Measurements from ENCODE around the gene KCNH4.
"Not testable (repeated sequence)": the region's sequence is repeated elsewhere in the genome, so short reads cannot be mapped to it uniquely, and the experiment has no call there.

Gene KCNH4

DNA sequence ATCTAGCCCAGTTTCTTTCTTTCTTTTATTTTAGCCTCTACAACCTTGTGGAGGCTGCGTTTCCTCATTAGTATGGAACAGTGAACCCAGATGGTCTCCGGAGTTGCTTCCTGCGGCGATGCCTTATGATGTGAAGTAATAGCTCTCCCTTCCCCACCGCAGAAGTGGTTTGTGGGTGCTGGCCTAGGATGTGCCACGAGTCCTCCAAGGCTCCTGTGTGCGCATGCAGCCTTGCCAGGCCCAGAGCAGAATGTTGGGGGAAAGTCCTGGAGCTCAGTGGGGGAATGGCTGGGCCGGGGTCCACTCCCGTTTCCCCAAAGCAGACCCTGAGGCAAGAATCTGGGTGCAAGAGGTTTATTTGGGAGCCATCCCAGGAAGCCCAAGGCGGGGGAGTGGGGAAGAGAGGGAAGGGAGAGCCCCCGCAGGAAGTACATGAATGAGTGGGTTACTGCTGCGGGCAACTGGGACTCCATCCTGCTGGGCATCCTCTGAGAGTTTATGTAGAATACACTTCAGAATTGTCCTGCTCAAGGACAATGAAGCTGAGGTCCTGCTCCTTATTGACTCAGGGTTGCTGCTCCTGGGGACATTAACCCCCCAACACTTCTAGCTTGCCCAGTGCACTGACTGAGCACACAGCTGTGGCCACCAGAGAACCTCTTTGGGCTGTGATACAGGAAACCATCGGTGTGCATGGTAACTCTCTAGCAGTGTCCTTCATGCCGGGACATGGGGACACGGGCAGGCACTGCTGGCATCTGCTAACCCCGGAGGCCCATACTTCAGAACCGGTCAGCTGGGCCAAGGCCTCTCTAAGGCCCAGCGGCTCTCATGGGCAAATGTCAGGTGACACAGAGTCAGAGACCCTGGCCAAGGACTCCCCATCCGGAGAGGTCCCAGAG, 8.1 kb upstream of the KCNH4 start:
- Mint-ChIP-seq H3K36me3 (ENCODE audit: low read depth) (no peaks in the 10 kb centered on the region), H3K9me3 (no peaks in the 10 kb centered on the region), H3K4me1 (ENCODE audit: low read depth) (peaks cover 18% of the 10 kb centered on the region), H3K27ac (no peak overlapping the region), H3K4me3 (no peak overlapping the region), H3K27me3 (ENCODE audit: low read depth) (no peaks in the 10 kb centered on the region)

DNA sequence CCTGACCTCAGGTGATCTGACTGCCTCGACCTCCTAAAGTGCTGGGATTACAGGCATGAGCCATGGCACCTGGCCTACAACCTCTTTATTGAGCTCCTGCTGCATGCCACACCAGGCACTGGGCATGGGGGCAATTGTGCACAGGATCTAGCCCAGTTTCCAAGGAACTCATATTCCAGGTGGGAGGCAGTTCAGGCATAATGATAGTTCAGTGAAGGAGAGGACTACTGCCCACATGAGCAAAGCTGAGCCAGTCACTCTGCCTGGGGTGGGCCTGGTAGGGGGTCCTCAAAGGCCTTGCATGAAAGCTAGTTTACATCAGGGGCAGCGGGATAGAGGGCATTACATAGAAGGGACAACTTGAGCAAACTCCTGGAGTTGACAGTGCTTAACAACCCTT, 6.9 kb upstream of the KCNH4 start:
- H3K9me3 Mint-ChIP-seq: no peaks in the 10 kb centered on the region
- peaks cover 5% of the 10 kb centered on the region for H3K36me3 Mint-ChIP-seq (ENCODE audit: low read depth)
- no peak overlapping the region for H3K4me3 Mint-ChIP-seq
- peaks cover 20% of the 10 kb centered on the region for H3K4me1 Mint-ChIP-seq (ENCODE audit: low read depth)
- no peak overlapping the region for H3K27ac Mint-ChIP-seq
- H3K27me3 Mint-ChIP-seq (ENCODE audit: low read depth): no peaks in the 10 kb centered on the region

DNA sequence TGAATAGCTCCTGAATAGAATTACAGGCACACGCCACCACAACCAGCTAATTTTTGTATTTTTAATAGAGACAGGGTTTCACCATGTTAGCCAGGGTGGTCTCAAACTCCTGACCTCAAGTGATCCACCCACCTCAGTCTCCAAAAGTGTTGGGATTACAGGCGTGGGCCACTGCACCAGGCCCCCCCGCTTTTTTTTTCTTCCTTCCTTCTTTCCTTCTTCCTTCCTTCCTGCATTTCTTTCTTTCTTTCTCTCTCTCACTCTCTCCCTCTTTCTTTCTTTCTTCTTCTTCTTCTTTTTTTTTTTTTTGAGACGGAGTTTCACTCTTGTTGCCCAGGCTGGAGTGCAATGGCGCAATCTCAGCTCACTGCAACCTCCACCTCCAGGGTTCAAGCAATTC, 5.2 kb upstream of the KCNH4 start:
- H3K27me3 Mint-ChIP-seq (ENCODE audit: low read depth); H3K9me3 Mint-ChIP-seq; H3K4me3 Mint-ChIP-seq; H3K27ac Mint-ChIP-seq; H3K36me3 Mint-ChIP-seq (ENCODE audit: low read depth): not testable (repeated sequence)
- peaks cover 31% of the 10 kb centered on the region for H3K4me1 Mint-ChIP-seq (ENCODE audit: low read depth)

DNA sequence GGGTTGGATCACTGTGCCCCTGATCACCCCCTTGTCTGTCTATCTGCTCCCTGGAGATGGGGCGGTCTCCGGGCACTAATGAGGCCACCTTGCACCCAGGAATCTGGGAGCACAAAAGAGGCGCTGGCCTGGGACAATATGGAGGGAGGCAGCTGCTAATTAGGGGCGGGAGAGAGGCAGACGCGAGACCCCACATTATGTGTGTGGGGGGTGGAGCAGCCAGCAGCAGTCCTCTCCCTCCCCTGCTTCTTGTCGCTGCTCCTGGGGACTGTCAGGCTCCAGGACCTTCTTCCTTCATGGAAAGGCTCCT, 4.6 kb upstream of the KCNH4 start:
- H3K27me3 Mint-ChIP-seq (ENCODE audit: low read depth): peaks cover 9% of the 10 kb centered on the region
- H3K4me3 Mint-ChIP-seq: no peak overlapping the region
- H3K4me1 Mint-ChIP-seq (ENCODE audit: low read depth): peaks cover 31% of the 10 kb centered on the region
- peaks cover 5% of the 10 kb centered on the region for H3K36me3 Mint-ChIP-seq (ENCODE audit: low read depth)
- no peaks in the 10 kb centered on the region for H3K9me3 Mint-ChIP-seq
- peak overlapping the region; percentile 28 for H3K27ac Mint-ChIP-seq

DNA sequence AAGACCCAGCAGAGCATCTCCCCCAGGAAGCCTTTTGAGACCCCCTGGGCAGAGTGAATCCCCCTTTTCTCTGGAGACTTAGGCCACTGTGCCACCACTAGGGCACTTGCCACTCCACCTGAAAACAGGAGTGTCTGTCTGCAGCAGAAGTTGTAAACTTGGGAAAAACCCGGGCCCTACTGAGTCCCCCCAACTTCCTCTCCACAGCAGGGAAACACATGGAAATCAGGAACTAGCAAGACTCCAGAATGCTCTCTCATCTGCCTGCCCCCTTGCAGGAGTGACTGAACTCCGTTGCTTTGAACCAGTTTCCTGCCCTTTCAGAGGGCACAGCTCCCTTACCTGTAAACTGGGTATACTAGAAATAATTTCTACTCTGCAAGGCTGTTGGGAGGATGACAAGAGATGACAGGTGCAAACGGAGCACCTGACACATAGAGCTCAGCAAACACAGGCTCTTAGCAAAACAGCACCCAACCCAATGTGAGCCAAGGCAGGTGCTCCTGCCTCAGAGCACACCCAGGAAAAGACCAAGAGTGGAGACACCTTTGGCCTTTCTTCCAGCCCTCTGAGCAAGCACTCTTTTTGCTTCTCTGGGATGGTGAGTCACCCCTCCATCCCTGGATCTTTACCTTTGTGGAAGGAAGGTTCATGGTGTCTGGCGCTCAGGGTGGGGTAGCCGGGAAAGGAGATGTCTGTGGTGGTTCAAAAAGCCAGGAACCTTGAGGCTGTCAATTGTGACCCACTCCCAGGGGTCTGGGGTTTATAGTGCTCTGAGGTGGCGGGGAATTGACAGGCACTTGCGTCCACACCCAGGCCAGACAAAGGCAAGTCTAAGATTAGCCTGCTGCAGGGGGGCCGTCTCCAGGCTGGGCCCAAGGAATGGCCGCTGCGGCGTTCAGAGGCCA, 4.0 kb upstream of the KCNH4 start, which contains the start of gene HCRT:
Gene HCRT (minus strand): TSS at position 740 of the 908 bp plus-strand sequence. CDS start 87 bp downstream, at position 653.
- H3K27ac Mint-ChIP-seq: peak within 1 kb of the TSS; percentile 52
- H3K4me1 Mint-ChIP-seq (ENCODE audit: low read depth): peaks cover 31% of the 10 kb centered on the region
- no peaks in the 10 kb centered on the region for H3K9me3 Mint-ChIP-seq
- peaks cover 9% of the 10 kb centered on the region for H3K27me3 Mint-ChIP-seq (ENCODE audit: low read depth)
- peaks cover 5% of the 10 kb centered on the region for H3K36me3 Mint-ChIP-seq (ENCODE audit: low read depth)
- peak within 1 kb of the TSS; percentile 73 for H3K4me3 Mint-ChIP-seq

DNA sequence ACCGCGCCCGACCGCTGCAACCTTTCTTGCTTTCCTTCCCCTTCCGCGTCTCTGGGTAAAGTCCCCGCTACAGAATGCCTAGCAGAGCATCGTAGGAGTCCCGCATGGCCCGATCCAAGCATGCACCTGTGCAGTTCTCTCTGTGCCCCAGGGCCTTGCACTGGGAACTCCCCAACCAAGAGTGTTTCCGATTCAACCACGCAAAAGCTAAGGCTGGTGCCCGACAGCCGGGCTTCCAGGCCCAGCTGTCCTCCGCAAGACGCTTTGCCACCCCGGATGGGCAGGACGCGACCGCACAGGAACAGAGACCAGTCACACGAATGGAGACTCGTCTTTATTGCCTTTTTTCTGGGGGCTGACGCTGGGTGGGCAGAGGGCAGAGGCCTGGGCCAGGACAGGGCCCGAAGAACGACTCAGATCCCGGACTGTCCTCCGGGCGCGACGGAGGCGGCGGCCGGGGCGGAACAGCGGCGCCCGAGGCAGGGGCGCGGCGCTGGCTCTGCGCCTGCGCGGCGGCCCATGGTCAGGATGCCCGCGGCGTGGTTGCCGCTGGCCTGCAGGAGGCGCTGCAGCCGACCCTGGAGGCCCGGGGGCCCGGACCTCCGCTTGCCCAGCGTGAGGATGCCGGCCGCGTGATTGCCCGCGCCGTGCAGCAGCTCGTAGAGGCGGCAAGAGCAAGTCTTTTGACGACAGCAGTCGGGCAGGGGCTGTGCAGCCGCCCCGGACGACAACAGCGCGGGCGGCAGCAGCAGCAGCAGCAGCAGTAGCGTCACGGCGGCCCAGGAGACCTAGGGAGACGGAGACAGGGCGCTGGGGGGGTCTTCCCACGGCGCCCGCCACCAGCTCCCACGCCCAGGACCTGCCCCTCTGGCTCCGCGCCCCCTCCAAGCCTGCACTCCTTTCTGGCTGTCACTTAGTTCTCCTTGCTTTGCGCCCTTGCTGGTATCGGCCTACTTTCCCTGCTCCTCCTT, 3.1 kb upstream of the KCNH4 start:
- peak overlapping the region; percentile 93 for H3K4me3 Mint-ChIP-seq
- peaks cover 17% of the 10 kb centered on the region for H3K27me3 Mint-ChIP-seq (ENCODE audit: low read depth)
- H3K9me3 Mint-ChIP-seq: no peaks in the 10 kb centered on the region
- peak overlapping the region; percentile 92 for H3K27ac Mint-ChIP-seq
- H3K36me3 Mint-ChIP-seq (ENCODE audit: low read depth): peaks cover 5% of the 10 kb centered on the region
- H3K4me1 Mint-ChIP-seq (ENCODE audit: low read depth): peaks cover 37% of the 10 kb centered on the region

DNA sequence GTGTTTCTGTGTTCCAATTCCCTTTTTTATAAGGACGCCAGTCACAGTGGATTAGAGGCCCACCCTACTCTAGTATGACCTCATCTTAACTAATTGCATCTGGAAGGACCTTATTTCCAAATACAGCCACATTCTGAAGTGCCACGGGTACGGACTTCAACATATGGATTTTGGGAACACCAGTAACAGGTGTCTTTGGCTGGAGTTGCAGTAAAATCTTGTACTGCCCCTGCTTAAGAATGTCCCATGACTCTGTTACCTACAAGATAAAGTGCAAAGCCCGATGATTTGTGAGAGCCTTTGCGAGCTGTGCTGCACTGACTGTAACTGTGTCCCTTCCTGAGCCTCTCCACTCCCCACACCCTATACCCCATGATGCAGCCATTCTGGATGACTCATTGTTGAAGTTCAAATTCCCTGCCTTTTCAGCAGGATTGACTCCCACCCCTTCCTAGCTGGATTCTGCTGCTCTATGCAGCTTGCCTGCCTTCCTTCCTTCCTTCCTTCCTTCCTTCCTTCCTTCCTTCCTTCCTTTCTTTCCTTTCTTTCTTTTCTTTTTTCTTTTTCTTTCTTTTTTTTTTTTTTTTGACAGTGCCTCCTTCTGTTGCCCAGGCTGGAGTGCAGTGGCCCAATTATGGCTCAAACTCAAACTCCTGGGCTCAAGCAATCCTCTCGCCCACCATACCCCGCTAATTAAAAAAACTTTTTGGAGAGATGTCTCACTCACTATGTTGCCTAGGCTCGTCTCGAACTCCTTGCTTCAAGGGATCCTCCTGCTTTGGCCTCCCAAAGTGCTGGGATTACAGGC, 2.2 kb upstream of the KCNH4 start:
- peaks cover 24% of the 10 kb centered on the region for H3K27me3 Mint-ChIP-seq (ENCODE audit: low read depth)
- H3K36me3 Mint-ChIP-seq (ENCODE audit: low read depth): peaks cover 5% of the 10 kb centered on the region
- peaks cover 42% of the 10 kb centered on the region for H3K4me1 Mint-ChIP-seq (ENCODE audit: low read depth)
- peak overlapping the region; percentile 93 for H3K4me3 Mint-ChIP-seq
- peak overlapping the region; percentile 92 for H3K27ac Mint-ChIP-seq
- H3K9me3 Mint-ChIP-seq: no peaks in the 10 kb centered on the region

DNA sequence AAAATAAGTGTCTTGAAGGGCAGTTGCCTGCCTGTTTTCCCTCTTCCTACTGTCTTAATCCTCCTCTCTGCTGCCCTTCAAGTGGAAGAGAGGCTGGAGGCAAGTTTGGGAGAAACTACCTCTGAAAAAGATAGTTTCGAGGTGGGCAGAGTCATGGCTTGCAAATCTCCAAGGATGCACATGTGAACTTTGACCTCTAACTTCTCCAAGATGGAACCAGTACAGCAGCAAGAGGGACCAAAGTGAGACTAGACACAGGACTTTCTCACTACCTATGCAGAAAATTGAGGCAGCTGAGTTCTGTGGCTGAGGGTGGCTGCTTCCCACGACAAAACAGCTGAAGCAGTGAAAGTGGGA, 887 bp upstream of the KCNH4 start:
- H3K4me1 Mint-ChIP-seq (ENCODE audit: low read depth): peaks cover 45% of the 10 kb centered on the region

DNA sequence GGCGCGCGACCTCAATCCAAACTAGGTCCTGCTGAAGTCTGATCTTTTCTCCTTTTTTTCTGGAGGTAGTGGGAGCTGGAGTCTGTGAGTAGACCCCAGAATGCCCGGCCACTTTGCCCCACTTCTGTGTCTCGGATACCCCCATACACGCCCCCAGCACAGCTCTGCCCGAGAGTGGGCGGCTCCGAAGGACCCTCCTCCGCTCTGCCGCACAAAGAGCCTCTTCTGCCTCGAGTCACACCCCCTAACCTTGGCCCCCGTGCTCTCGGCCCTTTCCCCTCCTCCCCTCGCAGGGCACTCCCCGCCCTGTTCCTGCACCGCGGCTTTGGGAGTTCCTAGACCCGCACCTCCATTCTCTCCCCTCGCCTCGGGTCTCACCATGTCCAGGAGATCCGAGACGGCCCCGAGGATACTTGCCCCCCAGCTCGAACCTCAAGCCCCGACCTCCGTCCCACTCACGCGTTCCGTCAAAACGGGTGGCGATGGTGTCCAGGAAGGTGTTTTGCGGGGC, 476 bp downstream of the KCNH4 start:
- peaks cover 5% of the 10 kb centered on the region for H3K36me3 Mint-ChIP-seq (ENCODE audit: low read depth)
- H3K4me3 Mint-ChIP-seq: peak overlapping the region; percentile 37
- H3K27me3 Mint-ChIP-seq (ENCODE audit: low read depth): peaks cover 30% of the 10 kb centered on the region
- H3K27ac Mint-ChIP-seq: no peak overlapping the region
- peaks cover 45% of the 10 kb centered on the region for H3K4me1 Mint-ChIP-seq (ENCODE audit: low read depth)
- H3K9me3 Mint-ChIP-seq: no peaks in the 10 kb centered on the region

More for the DNA sequence above, 887 bp upstream of the KCNH4 start:
- peak overlapping the region; percentile 63 for H3K4me3 Mint-ChIP-seq
- H3K9me3 Mint-ChIP-seq: no peaks in the 10 kb centered on the region
- peaks cover 28% of the 10 kb centered on the region for H3K27me3 Mint-ChIP-seq (ENCODE audit: low read depth)
- H3K36me3 Mint-ChIP-seq (ENCODE audit: low read depth): peaks cover 5% of the 10 kb centered on the region
- no peak overlapping the region for H3K27ac Mint-ChIP-seq

DNA sequence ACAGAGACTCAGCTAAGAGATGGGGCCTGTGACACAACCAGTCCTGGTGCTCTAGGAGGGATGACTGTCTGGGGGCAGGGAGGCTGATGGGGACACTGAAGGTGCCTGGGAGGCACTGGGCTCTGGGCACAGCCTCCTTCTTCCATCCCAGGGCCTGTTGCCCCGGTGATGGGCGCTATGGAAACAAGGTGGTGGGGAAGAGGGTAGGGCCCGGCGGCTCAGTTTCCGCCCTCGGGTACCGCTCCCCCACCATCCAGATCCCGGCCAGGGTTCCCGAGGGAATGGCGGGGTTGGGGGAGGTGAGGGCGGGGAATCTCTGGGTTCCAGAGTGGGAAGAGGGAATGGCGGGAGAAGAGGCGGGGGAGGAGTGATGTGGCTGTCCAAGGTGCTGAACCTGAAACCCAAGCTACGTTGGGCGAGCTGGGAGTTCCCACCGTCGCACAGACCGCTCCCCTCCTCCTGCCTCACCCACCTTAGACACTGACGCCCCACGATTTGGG, 981 bp downstream of the KCNH4 start:
- Mint-ChIP-seq H3K9me3 (no peaks in the 10 kb centered on the region), H3K4me3 (peak overlapping the region; percentile 60), H3K27me3 (ENCODE audit: low read depth) (peaks cover 35% of the 10 kb centered on the region), H3K4me1 (ENCODE audit: low read depth) (peaks cover 42% of the 10 kb centered on the region), H3K27ac (no peak overlapping the region), H3K36me3 (ENCODE audit: low read depth) (peaks cover 5% of the 10 kb centered on the region)

DNA sequence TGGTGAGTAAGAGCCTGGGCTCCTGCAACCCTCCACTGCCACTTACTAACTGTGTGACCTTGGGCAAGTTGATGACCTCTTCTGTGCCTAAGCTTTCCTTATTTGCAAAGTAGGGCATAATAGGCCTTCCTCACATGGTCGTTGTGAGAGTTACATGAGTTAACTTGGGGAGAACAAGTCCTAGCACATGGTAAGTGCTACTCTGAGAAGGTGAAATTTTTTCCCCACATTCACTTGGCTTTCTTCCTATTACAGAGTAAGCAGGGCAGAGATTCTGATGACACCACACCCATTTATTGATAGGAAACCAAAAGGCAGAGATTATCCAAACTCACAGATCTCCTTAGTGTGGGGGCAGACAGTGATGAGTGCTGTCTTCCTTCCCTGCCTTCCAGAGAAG, 1.6 kb downstream of the KCNH4 start:
- no peaks in the 10 kb centered on the region for H3K9me3 Mint-ChIP-seq
- H3K4me1 Mint-ChIP-seq (ENCODE audit: low read depth): peaks cover 39% of the 10 kb centered on the region
- H3K27ac Mint-ChIP-seq: no peak overlapping the region
- H3K36me3 Mint-ChIP-seq (ENCODE audit: low read depth): peaks cover 5% of the 10 kb centered on the region
- H3K4me3 Mint-ChIP-seq: peak overlapping the region; percentile 60
- peaks cover 35% of the 10 kb centered on the region for H3K27me3 Mint-ChIP-seq (ENCODE audit: low read depth)

DNA sequence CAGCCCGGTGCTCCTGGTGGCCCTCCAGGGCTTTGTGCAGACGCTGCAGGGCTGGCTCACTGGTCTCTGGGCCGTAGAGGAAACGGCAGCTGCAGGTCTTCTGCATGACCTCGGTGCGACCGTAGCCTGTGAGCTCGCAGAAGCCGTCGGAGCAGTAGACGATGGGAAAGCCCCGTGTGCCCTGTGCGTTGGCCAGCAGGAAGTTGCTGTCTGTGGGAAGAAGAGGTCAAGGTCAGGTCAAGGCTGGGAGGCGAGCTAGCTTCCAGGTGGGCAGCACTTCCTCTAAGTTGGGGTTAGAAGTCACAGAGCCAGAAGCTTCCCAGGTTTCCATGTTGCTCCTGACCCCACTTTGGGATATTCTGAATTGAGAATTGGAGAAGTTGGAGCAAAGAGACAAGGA, 2.1 kb downstream of the KCNH4 start:
- no peak overlapping the region for H3K27ac Mint-ChIP-seq
- H3K36me3 Mint-ChIP-seq (ENCODE audit: low read depth): peaks cover 5% of the 10 kb centered on the region
- H3K9me3 Mint-ChIP-seq: no peaks in the 10 kb centered on the region
- peaks cover 35% of the 10 kb centered on the region for H3K27me3 Mint-ChIP-seq (ENCODE audit: low read depth)
- H3K4me3 Mint-ChIP-seq: no peak overlapping the region
- H3K4me1 Mint-ChIP-seq (ENCODE audit: low read depth): peaks cover 38% of the 10 kb centered on the region

DNA sequence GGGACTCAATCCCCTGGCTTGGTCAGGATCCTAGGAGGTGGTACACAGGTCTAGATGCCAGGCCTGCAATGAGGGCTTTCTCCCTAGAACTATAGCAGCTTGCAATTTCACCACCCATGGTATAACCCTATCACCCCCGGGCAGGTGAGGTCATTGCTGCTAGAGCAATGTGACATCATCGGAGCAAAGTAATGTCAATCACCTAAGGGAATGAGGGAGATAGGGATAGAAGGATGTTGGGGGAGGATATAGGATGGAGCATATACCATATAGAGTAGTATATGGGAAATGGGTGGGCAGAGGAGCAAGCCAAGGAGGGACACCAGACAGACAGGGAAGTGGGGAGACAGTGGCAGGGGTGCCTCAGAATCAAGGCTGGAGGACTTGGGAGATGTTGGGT, 3.3 kb downstream of the KCNH4 start:
- no peaks in the 10 kb centered on the region for H3K36me3 Mint-ChIP-seq (ENCODE audit: low read depth)
- peaks cover 29% of the 10 kb centered on the region for H3K4me1 Mint-ChIP-seq (ENCODE audit: low read depth)
- peaks cover 35% of the 10 kb centered on the region for H3K27me3 Mint-ChIP-seq (ENCODE audit: low read depth)
- peak overlapping the region; percentile 4 for H3K4me3 Mint-ChIP-seq
- H3K27ac Mint-ChIP-seq: no peak overlapping the region
- no peaks in the 10 kb centered on the region for H3K9me3 Mint-ChIP-seq
